Tibial nerve (tissue), 4 donors: Measurements from ENCODE around the gene KSR2.

Experiments
- EP300 ChIP-seq, 2 donors: sonication (generic); formaldehyde crosslinking; IDR thresholded peaks; one replicate each; pipeline ENCODE4 v1.6.1; 2017; ENCODE audit warnings: antibody characterized with exemption in 2 of 2, mild to moderate bottlenecking in 1 of 2
- POLR2A ChIP-seq, 2 donors: fragments of 450-650 bp; IDR thresholded peaks; one replicate each; pipeline ENCODE4 v1.6.1; 2017; ENCODE audit warnings: antibody characterized with exemption in 2 of 2, mild to moderate bottlenecking in 2 of 2, moderate library complexity in 2 of 2
- TF ChIP-seq, protein P1 (sequence below), 5 experiments: fragments of 200-600 bp in 3 of 5; fragments of 450-650 bp in 2 of 5; sonication (generic) in 3 of 5; IDR thresholded peaks; one replicate each; pipeline ENCODE4 v1.5.1; 2016 to 2019; ENCODE audit warnings: antibody characterized with exemption in 5 of 5, mild to moderate bottlenecking in 3 of 5, moderate library complexity in 2 of 5

DNA sequence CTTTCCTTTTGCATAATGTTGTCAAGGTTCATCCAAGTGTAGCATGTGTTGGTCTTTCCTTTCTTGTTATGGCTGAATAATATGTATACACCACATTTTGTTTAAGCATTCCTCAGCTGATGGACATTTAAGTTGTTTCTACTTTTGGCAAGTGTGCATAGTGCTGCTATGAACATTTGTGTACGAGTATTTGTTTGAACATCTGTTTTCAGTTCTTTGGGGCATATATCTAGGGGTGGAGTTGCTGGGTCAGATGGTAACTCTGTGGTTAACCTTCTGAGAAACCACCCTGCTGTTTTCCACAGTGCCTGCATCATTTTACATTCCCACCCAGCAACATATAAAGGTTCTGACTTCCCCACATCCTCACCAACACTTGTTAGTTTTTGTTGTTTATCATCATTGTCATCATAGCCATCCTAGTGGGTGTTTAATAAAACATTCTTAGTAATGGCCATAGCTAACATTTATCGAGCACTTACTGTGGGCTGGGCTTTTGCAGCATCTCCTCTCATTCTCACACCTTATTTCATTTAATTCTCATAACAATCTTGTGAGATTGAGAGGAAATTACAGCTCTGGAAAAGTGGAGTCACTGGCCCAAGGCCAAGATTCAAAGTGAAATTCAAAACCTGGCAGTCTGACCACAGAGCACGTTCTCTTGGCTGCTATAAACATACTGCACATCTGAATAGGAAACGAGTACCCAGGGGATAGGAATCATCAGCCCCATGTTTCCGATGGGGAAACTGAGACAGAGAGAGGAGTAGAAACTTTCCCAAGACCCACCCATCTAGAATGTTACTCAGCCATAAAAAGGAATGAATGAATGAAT lies 193.6 kb downstream of the KSR2 start:
- TF ChIP-seq, protein P1, sequence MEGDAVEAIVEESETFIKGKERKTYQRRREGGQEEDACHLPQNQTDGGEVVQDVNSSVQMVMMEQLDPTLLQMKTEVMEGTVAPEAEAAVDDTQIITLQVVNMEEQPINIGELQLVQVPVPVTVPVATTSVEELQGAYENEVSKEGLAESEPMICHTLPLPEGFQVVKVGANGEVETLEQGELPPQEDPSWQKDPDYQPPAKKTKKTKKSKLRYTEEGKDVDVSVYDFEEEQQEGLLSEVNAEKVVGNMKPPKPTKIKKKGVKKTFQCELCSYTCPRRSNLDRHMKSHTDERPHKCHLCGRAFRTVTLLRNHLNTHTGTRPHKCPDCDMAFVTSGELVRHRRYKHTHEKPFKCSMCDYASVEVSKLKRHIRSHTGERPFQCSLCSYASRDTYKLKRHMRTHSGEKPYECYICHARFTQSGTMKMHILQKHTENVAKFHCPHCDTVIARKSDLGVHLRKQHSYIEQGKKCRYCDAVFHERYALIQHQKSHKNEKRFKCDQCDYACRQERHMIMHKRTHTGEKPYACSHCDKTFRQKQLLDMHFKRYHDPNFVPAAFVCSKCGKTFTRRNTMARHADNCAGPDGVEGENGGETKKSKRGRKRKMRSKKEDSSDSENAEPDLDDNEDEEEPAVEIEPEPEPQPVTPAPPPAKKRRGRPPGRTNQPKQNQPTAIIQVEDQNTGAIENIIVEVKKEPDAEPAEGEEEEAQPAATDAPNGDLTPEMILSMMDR (IDR thresholded peaks at IDR 0.05): no peak
- TF ChIP-seq POLR2A (IDR thresholded peaks at IDR 0.05) (no peak), EP300 (IDR thresholded peaks at IDR 0.05) (no peak)
